ENCODE measurements around the gene PVRIG. TPM values are rescaled to one million over a fixed set of nuclear protein-coding genes. Genes with fewer than 3 reads are reported as not detected.
"Not testable (repeated sequence)": the region's sequence is repeated elsewhere in the genome, so short reads cannot be mapped to it uniquely, and the experiment has no call there.

The PVRIG gene
- polyA plus RNA-seq, 1 donor, result 10.1 TPM

DNA sequence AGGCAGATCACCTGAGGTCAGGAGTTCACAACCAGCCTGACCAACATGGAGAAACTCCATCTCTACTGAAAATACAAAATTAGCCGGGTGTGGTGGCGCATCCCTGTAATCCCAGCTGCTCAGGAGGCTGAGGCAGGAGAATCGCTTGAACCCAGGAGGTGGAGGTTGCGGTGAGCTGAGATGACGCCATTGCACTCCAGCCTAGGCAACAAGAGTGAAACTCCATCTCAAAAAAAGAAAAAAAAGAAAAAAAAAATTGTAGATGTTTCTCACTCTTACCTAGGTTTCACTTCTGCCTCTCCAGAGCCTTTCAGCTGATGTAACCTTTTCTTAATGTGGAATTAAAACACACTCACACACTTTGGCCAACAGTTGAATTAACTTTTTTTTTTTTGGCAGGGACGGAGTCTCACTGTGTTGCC, 23.8 kb upstream of the PVRIG start:
- DNase-seq, result not testable (repeated sequence)

DNA sequence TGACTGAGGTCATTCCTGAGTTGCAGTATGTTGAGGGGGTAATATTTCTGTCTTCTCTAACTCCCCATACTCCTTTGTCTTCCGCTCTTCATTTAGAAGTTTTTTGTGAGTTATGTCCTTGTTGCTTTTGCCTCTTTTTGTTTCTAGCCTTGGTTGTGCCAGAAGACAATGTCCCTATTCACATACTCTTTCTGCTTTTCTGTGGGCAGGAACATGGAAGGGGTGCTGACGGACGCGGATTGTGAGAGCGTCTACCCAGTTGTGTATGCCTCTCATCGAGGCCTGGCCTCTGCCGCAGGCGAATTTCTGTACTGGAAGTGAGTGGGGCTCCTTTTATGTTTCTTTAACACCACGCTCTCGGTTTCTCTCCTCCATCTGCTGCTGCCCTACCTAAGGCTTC, 21.5 kb upstream of the PVRIG start:
- DNase-seq, result no peak

- no peak for DNase-seq
These were observed 19.1 kb upstream of the PVRIG start for GRCh38 chr7:100200693-100201092.

DNA sequence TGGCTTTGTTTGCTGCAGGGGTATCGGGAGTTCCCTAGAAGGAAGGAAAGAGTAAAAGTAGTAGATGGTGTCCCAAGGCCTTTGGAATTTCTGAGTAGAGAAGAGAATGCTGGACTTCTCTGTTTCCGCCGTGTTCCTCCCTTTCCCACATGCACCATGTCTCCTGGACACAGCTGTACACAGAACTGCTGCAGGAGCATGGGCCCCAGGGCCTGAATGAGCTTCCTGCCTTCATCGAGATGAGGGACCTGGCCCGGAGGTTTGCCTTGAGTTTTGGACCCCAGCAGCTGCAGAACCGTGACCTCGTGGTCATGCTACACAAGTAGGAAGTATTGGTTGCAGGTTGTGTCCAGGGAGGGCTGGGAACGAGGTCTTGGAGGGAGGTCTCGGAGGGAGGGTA, 15.3 kb upstream of the PVRIG start:
- DNase-seq, result no peak

GRCh38 chr7:100208911-100209408, 10.8 kb upstream of the PVRIG start:
- no peak for DNase-seq

- DNase-seq, result no peak
These were observed 10.3 kb upstream of the PVRIG start for GRCh38 chr7:100209493-100209892.

DNA sequence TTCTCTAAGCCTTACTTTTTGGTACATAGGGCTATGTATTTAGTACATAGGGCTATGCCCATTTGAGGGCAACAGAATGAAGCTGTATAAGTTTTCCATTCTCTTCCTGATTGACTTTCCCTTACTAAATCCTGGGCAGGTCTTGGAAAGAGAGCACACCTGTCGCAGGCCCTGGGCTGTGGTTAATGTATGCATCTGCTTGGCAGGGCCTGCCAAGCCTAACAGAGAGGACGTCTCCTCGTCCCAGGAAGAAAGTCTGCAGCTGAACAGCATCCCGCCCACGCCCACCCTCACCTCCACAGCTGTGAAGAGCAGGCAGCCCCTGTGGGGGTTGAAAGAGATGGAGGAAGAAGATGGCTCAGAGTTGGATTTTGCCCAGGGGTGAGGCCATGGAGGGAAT, 8.9 kb upstream of the PVRIG start:
- DNase-seq, result no peak

DNA sequence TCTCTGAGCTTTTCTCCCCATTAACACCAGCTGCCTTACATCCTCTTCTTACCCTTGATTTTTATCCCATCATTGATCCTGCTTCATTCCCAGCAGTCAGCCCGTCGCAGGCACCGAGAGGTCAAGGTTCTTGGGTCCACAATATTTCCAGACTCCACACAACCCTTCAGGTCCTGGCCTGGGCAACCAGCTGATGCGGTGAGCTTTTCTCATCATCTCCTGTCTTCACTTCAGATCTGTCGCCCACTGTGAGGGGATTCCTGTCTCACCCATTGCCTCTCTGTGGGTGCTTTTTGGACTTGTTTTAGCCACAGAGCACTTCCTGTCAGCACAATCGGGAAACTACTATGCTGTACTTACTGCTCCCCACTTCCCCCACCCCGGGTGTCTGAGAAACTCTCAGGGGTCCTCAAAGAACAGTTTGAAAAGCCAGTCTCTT, 8.4 kb upstream of the PVRIG start:
- no peak for DNase-seq

GRCh38 chr7:100212631-100213286, 7.0 kb upstream of the PVRIG start:
- no peak for DNase-seq

DNA sequence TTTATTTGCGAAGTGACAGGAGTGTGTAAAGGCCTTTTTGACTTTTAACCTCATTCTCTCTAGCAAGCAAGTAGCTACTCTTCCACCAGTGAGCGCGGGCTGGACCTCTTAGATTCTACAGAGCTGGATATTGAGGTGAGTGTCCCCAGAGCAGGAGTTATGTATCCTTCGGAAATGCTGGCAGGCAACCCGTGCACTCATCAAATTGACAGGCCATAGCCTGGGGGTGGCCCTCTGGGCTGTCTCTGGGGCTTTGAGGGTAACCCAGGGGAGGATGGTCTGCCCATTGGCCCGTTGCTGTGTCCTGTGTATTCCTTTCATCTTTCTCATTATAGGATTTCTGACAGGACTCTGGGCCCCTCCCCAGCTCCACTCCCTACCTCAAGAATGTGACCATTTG, 6.1 kb upstream of the PVRIG start:
- no peak for DNase-seq

DNA sequence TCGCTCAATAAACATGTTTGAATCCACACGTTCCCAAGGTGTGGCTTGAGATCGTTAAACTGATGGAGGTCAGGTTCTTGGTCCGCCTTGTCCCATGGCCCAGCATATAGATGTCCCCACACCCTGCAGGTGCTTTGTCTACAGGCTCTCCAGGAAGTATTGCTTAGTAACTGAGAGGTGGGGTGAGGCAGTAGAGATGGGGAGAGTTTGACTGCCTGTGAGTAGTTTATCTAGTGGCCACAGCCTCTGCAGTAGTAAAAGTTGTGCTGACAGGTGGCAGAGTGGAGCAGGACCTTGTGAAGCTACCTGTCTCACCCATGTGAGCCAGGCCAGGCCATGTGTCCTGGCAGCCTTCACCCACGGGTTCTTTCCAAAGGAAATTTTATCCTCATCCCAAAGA, 5.4 kb upstream of the PVRIG start:
- not testable (repeated sequence) for DNase-seq

DNA sequence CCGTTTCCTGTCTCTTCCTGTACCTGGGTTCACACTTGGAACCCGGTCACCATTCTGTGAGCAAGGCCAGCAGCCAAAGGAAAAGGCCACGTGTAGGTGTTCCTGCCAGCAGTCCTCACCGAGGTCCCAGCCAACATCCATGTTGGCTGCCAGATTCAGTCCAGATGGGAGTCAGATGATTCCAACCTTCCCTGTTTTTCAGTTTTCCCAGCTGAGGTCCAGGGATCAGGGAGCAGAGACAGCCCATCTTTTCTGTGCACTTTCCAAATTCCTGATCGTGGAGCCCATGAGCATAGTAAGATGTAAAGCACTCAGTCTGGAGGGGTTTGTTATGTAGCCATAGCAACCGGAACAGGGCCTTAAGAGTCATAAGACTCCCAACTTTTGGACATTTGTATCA, 3.9 kb upstream of the PVRIG start:
- peak; percentile 89 for DNase-seq

DNA sequence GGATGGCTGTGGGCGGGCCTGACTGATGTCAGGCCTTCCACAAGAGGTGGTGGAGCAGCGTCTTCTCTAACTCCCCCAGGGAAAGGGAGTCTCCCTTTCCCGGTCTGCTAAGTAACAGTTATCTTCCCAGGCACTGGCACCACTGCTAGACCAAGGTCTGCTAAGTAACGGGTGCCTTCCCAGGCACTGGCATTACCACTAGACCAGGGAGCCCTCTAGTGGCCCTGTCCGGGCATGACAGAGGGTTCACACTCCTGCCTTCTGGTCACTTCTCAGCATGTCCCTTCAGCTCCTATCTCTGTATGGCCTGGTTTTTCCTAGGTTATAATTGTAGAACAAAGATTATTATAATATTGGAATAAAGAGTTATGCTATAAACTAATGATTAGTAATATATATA, 1.8 kb upstream of the PVRIG start:
- not testable (repeated sequence) for DNase-seq

- no peak for DNase-seq
These were observed 445 bp upstream of the PVRIG start for GRCh38 chr7:100219271-100219737.

- DNase-seq, result no peak
These were observed 959 bp downstream of the PVRIG start for GRCh38 chr7:100220586-100221230.

GRCh38 chr7:100221231-100221718, 1.5 kb downstream of the PVRIG start:
- no peak for DNase-seq

DNA sequence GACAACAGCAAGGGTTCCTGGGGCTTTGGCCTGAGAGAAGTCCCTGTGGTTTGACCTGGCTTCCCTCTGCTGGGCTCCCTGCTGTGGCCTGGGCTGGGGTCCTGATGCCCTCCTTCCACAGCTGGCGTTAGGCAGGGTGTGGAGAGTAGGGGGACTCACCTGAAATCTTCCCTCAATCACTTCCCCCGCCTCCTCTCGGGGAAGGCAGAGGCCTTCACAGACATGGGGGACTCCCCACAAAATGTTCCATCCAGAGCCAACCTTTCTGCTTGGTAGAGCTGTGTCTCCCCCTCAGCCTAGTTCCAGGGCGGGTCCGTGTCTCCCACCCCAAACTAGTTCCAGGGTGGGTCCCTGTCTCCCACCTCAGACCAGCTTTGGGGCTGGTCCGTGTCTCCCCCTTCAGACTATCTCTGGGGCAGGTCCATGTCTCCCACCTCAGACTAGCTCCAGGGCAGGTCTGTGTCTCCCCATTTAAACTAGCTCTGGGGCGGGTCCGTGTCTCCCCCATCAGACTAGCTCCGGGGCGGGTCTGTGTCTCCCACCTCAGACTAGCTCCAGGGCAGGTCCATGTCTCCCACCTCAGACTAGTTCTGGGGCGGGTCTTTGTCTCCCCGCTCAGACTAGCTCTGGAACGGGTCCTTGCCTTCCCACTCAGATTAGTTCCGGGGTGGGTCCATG, 2.2 kb downstream of the PVRIG start:
- DNase-seq, result no peak

DNA sequence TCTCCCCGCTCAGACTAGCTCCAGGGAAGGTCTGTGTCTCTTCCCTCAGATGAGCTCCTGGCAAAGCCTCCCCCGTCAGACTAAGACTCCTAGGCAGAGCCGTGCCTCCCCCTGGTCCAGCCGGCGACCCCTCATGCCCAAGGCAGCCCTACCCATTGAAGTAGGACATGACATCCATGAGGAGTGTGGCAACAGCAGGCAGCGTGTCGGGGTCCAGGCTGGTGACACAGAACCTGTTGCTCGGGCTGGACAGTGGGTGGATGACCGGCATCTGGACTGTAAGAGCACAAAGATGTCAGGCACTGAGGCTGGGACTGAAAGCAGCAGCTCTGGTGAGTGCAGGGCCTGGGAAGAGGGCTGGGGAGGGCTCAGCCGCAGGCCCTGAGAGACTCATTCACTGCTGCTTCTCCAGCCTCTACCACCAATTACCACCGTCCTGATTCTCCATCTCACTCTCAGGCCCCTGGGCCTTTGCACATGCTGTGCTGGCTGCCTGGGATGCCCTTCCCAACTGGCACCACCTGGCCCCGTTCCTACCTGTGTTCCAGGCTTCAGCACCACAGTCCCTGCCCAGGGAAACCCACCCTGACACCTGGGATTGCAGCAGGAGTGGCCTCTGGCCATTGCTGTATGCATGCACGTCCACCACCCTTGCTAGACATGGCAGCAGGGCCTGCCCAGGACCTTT, 2.8 kb downstream of the PVRIG start:
- no peak for DNase-seq

- not testable (repeated sequence) for DNase-seq
These were observed 3.7 kb downstream of the PVRIG start for GRCh38 chr7:100223376-100223927.

- DNase-seq, result not testable (repeated sequence)
These were observed 5.1 kb downstream of the PVRIG start for GRCh38 chr7:100224891-100225290.

DNA sequence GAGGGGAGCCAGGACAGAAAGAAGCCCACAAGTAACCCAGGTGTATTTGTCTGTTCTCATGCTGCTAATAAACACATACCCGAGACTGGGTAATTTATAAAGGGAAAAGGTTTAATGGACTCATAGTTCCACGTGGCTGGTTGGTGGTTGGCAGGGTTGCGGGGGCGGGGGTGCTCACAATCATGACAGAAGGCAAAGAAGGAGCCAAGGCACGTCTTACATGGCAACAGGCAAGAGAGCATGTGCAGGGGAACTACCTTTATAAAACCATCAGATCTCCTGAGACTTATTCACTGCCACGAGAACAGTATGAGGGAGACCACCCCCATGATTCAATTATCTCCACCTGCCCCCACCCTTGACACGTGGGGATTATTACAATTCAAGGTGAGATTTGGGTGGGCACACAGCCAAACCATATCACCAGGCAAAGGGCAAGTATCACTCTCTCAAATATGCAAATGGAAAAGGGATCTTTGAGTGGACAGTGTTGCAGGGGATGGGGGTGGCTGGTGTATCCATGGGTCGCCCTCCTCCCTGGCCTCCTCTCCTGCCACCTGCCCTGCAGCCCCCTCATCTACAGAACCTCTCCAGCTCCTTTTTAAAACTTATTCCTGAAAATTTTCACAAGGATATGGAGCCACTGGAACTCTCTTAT, 15.0 kb downstream of the PVRIG start:
- DNase-seq, result not testable (repeated sequence)

DNA sequence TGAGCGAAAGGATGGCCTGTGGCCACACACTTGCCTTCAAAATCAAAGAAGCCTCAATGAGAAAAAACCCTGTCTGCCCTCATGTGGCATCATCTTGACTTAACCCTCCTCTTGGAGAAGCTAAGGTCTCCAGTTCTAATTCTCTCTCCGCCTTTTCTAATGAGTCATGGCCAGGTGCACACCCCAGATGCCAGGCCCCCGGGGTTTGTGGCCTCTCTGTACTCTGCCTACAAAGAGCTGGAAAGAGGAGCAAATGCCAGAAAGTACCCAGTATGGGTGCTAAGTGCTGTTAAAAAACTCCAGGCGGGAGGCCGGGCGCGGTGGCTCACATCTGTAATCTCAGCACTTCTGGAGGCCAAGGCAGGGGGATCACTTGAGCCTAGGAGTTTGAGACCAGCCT, 20.2 kb downstream of the PVRIG start:
- DNase-seq, result not testable (repeated sequence)
